ENCODE data around the gene SAP30BP. TPM values are rescaled to one million over a fixed set of nuclear protein-coding genes. Genes with fewer than 3 reads are reported as not detected.

The SAP30BP gene
- total RNA-seq, 1 experiment from 2014 or later: 89.7 TPM

DNA sequence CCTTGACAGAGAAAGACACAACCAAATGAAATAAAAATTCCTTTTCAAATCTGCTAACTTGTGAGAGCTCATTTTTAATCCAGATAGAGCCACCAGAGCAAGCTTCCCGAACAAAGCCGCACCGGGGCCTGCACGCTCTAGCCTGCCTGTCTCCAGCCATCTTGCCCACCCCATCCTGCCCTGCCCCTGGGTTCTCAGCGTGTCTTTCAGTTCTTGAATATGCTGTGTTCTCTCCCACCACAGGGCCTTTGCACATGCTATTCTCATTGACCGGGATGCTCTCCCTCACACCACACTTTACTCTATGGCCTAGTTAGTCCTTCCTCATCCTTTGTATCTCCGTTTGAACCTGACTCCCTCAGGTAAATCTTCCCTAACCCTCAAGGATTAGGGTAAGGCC, 19.2 kb upstream of the SAP30BP start:
- H3K9me3 Mint-ChIP-seq: no peaks in the 10 kb centered on the region
- Histone ChIP-seq H4K8ac (replicated peaks; ENCODE audit: insufficient read length, low read depth, low read length) (no peak overlapping the region), H4K20me1 (ENCODE audit: control insufficient read depth, insufficient read depth, insufficient read length) (no peaks in the 10 kb centered on the region), H3K9me3 (ENCODE audit: control insufficient read depth, low read depth, low read length) (no peaks in the 10 kb centered on the region), H3K4me2 (ENCODE audit: insufficient read depth, insufficient read length, low read length) (no peak overlapping the region), H2AFZ (ENCODE audit: low read length) (no peak overlapping the region), H3K4me1 (ENCODE audit: insufficient read depth, low read length) (peaks cover 2% of the 10 kb centered on the region; the same call in 1 of the 2 replicates), H3K27ac (ENCODE audit: insufficient read length, low read depth, low read length) (no peak overlapping the region), H2BK12ac (ENCODE audit: insufficient read length, low read depth, low read length) (no peak overlapping the region), H3K4ac (ENCODE audit: low read depth, low read length) (no peak overlapping the region), H2AK5ac (ENCODE audit: insufficient read length, low read length) (no peak overlapping the region), H4K5ac (ENCODE audit: insufficient read length, low read depth, low read length) (no peak overlapping the region), H3K56ac (ENCODE audit: insufficient read length, low read depth, low read length) (no peak overlapping the region), H3K79me2 (ENCODE audit: insufficient read depth, low read length) (no peaks in the 10 kb centered on the region), H2BK20ac (ENCODE audit: low read depth, low read length, poor library complexity, severe bottlenecking) (no peak overlapping the region), H3K14ac (ENCODE audit: insufficient read depth, low read length) (no peak overlapping the region), H3K23me2 (ENCODE audit: insufficient read length, low read depth, low read length, poor library complexity, severe bottlenecking) (no peaks in the 10 kb centered on the region), H3T11ph (ENCODE audit: low read length) (no peak overlapping the region), H2BK15ac (ENCODE audit: low read depth, low read length) (no peak overlapping the region), H2BK5ac (ENCODE audit: insufficient read length, low read length) (no peak overlapping the region), H3K79me1 (ENCODE audit: insufficient read depth, low read depth, low read length, poor library complexity, severe bottlenecking) (no peaks in the 10 kb centered on the region), H3K23ac (ENCODE audit: insufficient read length, low read depth, low read length) (no peak overlapping the region), H4K91ac (ENCODE audit: insufficient read length, low read depth, low read length) (no peak overlapping the region), H3K9ac (ENCODE audit: extremely low read depth, insufficient read length, low read length) (no peak overlapping the region), H2BK120ac (ENCODE audit: low read depth, low read length, poor library complexity, severe bottlenecking) (no peak overlapping the region), H3K18ac (ENCODE audit: insufficient read length, low read depth, low read length) (no peak overlapping the region), H3K27me3 (ENCODE audit: insufficient read depth, low read length) (no peaks in the 10 kb centered on the region)
- no peak overlapping the region; a peak in 1 of 7 replicates for H3K27ac Mint-ChIP-seq
- peaks cover 16 to 36% (median 35%) of the 10 kb centered on the region in 3 experiments; a peak in 6 of 7 replicates for H3K36me3 Mint-ChIP-seq (ENCODE audit: insufficient read depth in 1 of 3, low read depth in 3 of 3)
- DNase-seq: no peak
- WGBS (ENCODE audit: extremely low coverage, insufficient read length, low lambda C conversion rate): no CpG with 5 or more reads among the region's 7 CpGs
- no peaks in the 10 kb centered on the region for H3K27me3 Mint-ChIP-seq (ENCODE audit: low read depth)
- no peak overlapping the region for H3K4me3 Mint-ChIP-seq
- H3K4me1 Mint-ChIP-seq: peaks cover 21 to 26% of the 10 kb centered on the region in 2 experiments
- TF ChIP-seq, protein P1, sequence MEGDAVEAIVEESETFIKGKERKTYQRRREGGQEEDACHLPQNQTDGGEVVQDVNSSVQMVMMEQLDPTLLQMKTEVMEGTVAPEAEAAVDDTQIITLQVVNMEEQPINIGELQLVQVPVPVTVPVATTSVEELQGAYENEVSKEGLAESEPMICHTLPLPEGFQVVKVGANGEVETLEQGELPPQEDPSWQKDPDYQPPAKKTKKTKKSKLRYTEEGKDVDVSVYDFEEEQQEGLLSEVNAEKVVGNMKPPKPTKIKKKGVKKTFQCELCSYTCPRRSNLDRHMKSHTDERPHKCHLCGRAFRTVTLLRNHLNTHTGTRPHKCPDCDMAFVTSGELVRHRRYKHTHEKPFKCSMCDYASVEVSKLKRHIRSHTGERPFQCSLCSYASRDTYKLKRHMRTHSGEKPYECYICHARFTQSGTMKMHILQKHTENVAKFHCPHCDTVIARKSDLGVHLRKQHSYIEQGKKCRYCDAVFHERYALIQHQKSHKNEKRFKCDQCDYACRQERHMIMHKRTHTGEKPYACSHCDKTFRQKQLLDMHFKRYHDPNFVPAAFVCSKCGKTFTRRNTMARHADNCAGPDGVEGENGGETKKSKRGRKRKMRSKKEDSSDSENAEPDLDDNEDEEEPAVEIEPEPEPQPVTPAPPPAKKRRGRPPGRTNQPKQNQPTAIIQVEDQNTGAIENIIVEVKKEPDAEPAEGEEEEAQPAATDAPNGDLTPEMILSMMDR (conservative IDR thresholded peaks at IDR 0.05): no peak

All from H9 (cell line).